GM12865 (cell line): ENCODE data around the gene RELT.

Experiments
- DNase-seq: peaks from one replicate; pipeline ENCODE4 v3.0.0; 2010; ENCODE audit warnings: low read depth
- H3K4me3 ChIP-seq: 2 replicates; pipeline ENCODE4 v1.5.1; 2011; ENCODE audit warnings: mild to moderate bottlenecking, low read depth, low read length, control low read depth
- TF ChIP-seq, protein P1 (sequence below): IDR thresholded peaks from 2 replicates; pipeline ENCODE4 v1.5.1; 2011; ENCODE audit warnings: low read length, control low read depth, low read depth, inconsistent platforms; ENCODE audit not compliant: insufficient read depth; ENCODE audit errors: missing control alignments

RELT gene

DNA sequence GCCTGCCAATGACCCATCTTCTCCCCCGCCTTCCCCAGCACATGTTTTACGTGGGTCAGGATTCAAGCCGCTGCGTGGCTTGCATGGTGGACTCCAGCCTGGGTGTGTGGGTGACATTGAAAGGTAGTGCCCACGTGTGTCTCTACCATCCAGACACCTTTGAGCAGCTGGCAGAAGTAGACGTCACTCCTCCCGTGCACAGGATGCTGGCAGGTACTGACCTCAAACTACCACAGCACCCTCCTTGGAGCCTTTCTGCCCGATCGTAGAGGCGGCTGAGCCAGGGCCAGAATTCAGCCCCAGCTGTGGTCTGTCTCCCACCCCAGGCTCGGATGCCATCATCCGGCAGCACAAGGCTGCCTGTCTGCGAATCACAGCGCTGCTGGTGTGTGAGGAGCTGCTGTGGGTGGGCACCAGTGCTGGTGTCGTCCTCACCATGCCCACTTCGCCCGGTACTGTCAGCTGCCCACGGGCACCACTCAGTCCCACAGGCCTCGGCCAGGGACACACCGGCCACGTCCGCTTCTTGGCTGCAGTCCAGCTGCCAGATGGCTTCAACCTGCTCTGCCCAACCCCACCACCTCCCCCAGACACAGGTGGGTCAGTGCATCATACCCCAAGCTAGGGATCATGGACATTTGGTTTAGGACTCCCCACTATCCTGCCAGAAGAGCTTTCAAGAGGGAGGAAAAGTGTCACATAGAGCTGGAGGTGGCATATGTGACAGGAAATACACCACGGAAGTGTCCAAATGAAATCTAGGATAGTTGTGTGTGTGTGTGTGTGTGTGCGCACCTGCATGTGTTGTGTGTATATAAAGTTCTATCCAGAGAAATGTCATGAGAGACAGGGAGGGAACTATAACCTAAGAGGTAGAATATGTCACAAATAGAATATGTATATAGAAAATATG, 10.6 kb upstream of the RELT start:
- DNase-seq, result no peak
- TF ChIP-seq, protein P1, sequence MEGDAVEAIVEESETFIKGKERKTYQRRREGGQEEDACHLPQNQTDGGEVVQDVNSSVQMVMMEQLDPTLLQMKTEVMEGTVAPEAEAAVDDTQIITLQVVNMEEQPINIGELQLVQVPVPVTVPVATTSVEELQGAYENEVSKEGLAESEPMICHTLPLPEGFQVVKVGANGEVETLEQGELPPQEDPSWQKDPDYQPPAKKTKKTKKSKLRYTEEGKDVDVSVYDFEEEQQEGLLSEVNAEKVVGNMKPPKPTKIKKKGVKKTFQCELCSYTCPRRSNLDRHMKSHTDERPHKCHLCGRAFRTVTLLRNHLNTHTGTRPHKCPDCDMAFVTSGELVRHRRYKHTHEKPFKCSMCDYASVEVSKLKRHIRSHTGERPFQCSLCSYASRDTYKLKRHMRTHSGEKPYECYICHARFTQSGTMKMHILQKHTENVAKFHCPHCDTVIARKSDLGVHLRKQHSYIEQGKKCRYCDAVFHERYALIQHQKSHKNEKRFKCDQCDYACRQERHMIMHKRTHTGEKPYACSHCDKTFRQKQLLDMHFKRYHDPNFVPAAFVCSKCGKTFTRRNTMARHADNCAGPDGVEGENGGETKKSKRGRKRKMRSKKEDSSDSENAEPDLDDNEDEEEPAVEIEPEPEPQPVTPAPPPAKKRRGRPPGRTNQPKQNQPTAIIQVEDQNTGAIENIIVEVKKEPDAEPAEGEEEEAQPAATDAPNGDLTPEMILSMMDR, result no peak
- H3K4me3 ChIP-seq, result no peak overlapping the region

DNA sequence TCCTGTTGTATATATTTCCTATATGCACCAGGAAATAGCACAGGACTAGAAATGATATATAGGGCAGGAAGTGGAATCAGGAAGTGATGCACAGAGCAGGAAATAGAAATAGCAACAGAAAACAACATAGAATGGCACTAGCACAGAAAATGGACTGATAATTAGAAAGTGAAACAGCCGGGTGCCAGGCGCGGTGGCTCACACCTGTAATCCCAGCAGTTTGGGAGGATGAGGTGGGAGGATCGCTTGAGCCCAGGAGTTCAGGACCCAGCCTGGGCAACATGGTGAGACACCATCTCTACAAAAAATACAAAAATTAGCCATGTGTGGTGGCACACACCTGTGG, 10.0 kb upstream of the RELT start:
- DNase-seq, result no peak
- TF ChIP-seq, protein P1, result no peak
- no peak overlapping the region for H3K4me3 ChIP-seq

DNA sequence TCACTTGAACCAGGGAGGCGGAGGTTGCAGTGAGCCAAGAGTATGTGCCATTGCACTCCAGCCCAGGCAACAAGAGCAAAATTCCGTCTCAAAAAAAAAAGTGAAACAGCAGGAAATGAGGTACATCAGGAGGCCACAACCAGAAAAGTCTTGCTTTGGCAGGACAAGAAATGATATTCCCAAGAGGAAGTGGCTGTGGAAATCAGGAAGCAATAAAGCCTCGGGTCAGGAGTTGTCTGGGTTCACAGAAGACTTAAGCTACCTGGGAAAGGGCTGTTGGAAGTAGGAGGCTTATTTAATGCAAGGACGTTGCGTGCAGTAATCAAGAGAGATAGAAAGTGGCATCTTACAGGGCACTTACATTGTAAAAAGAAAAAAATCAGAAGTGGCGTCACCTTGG, 9.2 kb upstream of the RELT start:
- no peak overlapping the region for H3K4me3 ChIP-seq
- TF ChIP-seq, protein P1, result no peak
- DNase-seq, result no peak

DNA sequence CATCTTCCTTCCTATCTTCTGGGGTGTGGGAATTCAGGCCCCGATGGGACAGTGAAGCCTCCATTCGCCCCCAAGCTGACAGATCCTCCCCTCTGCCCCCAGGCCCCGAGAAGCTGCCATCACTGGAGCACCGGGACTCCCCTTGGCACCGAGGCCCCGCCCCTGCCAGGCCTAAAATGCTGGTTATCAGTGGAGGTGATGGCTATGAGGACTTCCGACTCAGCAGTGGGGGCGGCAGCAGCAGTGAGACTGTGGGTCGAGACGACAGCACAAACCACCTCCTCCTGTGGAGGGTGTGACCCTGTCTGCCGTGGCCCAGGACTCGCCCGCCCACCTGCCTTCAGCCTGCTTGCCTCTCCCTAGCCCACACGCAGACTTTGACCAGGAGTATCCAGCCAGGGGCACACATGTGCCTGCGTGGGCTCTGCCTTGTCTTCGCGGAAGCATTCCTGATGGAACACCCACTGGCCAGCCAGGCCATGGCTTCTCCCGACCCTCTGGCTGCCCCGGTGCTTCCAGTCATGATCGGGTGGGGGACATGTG, 8.6 kb upstream of the RELT start:
- DNase-seq, result no peak
- TF ChIP-seq, protein P1, result no peak
- no peak overlapping the region for H3K4me3 ChIP-seq

DNA sequence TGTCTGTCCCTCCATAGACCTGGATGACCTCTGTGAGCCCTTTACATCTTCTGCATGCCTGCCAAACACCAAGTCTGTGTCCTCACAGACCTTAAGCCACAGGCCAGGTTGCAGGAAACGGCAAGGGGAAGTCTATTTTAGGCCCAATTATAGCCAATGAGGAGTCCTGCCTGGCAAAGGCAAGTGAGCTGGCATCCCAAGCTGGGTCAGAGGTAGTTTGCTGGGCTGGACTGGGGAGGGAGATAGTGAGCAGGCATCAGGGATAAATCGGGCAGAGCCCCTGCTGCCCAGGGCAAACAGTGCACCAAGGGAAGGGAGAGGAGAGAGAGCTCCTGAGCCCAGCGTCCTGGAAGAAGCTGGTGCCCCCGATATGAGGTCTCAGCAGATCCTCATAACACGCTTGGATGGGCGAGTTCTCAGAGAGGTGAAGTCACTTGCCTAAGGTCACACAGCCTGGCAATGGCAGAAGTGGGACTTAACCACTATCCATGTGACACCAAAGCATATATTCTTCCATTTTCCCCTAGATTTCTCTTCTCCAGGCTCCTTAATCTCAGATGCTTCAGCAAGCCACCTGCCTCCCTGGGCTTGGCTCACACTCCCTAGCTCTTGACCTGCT, 3.7 kb upstream of the RELT start:
- peak; percentile 37 for DNase-seq
- TF ChIP-seq, protein P1, result peak; percentile 20
- no peak overlapping the region for H3K4me3 ChIP-seq

DNA sequence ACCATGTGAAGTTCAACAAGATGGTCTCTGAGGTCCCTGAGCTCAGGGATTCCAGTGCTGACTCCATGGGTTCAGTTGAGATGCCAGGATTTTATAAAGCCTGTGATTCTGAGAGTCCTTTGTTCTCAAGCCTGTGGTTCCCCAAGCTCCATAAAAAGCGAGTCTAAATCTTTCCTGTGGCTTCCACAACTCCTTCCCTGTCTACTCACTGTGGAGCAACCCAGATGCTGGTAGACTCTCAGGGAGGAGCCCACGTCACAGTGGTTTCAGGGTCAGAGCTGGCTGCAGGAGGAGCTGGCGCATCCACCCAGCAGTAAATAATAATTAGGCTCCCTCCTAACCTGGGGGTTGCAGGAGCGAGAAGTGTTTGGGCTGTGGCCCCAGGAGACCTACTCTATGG, 2.0 kb upstream of the RELT start:
- TF ChIP-seq, protein P1, result no peak
- DNase-seq, result no peak
- no peak overlapping the region for H3K4me3 ChIP-seq

DNA sequence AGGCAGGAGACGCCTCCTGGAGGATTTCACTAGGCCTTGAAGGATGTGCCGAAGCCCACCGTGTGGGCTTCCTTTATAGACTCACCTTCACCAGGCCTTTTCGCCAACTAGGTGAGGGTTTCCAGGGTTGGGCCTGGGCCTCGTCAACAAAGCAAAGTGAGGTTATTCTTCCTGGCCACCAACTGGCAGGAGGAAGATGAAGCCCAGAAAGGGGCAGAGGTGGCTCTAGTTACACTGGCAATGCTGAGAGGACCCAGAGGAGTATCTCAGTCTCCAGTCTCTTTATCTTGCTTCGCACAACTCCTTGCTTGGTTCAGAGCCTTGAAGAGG, 404 bp upstream of the RELT start:
- TF ChIP-seq, protein P1, result no peak
- no peak for DNase-seq
- no peak overlapping the region; the same call in 1 of the 2 replicates for H3K4me3 ChIP-seq
